Measurements from ENCODE around the gene DPM1. TPM values are rescaled to one million over a fixed set of nuclear protein-coding genes. Genes with fewer than 3 reads are reported as not detected.
A peak's percentile ranks its signal among the peaks of the same experiment; 100 is the strongest.
"Not testable (repeated sequence)": the region's sequence is repeated elsewhere in the genome, so short reads cannot be mapped to it uniquely, and the experiment has no call there.

The DPM1 gene
- polyA plus RNA-seq, 1 donor from 2014 or later: 137 TPM

DNA sequence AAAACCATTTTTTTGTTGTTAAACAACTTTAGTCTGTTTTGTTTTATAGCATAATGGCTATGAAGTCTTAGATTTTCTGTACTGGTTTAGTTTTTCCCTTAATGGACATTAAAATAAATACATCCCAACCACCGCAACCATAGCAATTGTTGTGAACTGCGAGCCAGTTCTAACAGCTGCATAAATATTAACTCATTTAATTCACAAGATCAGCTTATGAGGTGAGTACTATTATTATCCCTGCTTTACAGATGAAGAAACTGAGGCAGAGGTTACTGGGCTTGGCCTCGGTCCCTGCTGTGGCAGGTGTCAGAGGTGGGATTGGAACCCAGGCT, 23.3 kb upstream of the DPM1 start:
- H3K9ac ChIP-seq (ENCODE audit: low read length): no peak overlapping the region
- H4K20me1 ChIP-seq (ENCODE audit: insufficient read depth): no peaks in the 10 kb centered on the region
- no peak for TF ChIP-seq EP300 (conservative IDR thresholded peaks at IDR 0.05; ENCODE audit: poor library complexity, severe bottlenecking)
- TF ChIP-seq SMC3 (conservative IDR thresholded peaks at IDR 0.05; ENCODE audit: poor library complexity): peak; percentile 43
- no peaks in the 10 kb centered on the region for H3K27me3 ChIP-seq (ENCODE audit: insufficient read depth, low read depth, low read length)
- no peak overlapping the region for H3K27ac ChIP-seq (ENCODE audit: low read length)
- H3F3A ChIP-seq (ENCODE audit: insufficient read depth, low read length, poor library complexity, severe bottlenecking): no peaks in the 10 kb centered on the region
- H3K9me2 ChIP-seq (ENCODE audit: insufficient read depth, low read length): no peaks in the 10 kb centered on the region
- H3K36me3 ChIP-seq (ENCODE audit: insufficient read depth, low read length): no peaks in the 10 kb centered on the region
- H3K4me2 ChIP-seq (ENCODE audit: low read length): no peak overlapping the region
- H3K9me3 ChIP-seq (ENCODE audit: low read length): no peaks in the 10 kb centered on the region
- H3K79me2 ChIP-seq (replicated peaks; ENCODE audit: insufficient read depth, low read length): no peaks in the 10 kb centered on the region
- H3K4me3 ChIP-seq (ENCODE audit: low read length): no peak overlapping the region
- H2AFZ ChIP-seq (ENCODE audit: low read depth, low read length): no peak overlapping the region

DNA sequence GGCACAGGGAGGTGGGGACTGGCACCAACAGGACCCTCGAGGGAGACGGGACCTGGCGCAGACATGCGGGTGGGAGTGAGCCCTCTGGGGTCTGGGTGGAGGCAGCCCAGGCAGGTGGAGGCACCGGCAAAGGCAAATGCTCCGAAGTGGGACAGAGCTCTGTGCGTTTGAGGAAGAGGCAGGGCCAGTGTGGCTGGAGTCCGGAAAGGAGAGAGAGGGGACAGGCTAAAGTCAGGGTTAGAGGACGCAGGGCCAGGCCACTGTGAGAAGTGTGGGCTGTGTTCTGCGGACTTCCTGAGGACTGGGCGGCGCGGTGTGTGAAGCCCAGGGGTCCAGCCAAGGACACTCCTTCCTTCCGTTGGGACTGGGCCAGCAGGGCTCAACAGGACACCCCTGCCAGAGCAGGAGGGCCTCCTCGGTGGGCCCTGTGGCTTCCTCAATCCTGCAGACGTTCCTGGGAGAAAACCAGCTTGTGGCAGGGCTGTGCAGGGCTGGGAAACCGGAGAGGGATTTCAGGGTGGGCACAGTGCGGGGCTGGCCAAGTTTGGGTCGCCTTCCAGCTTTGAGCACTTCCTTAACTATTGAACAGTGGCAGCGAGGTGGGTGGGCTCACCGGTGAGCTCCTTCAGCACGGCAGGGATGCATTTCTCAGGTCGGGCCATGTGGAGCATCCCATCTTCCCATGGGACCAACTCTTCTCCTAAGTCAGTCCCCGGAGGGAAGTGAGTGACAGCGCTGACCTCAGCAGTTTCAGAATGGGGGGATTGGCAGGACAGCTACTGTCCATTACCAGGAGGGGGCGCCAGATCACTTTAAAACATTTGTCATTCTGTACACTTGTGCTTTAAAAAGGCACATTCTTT, 22.8 kb upstream of the DPM1 start:
- Histone ChIP-seq H3K9me3 (ENCODE audit: low read length) (no peaks in the 10 kb centered on the region), H3K36me3 (ENCODE audit: insufficient read depth, low read length) (no peaks in the 10 kb centered on the region), H4K20me1 (ENCODE audit: insufficient read depth) (no peaks in the 10 kb centered on the region), H3K27me3 (ENCODE audit: insufficient read depth, low read depth, low read length) (no peaks in the 10 kb centered on the region), H3K9me2 (ENCODE audit: insufficient read depth, low read length) (no peaks in the 10 kb centered on the region), H3K4me2 (ENCODE audit: low read length) (no peak overlapping the region), H2AFZ (ENCODE audit: low read depth, low read length) (no peak overlapping the region), H3K27ac (ENCODE audit: low read length) (no peak overlapping the region), H3F3A (ENCODE audit: insufficient read depth, low read length, poor library complexity, severe bottlenecking) (no peaks in the 10 kb centered on the region), H3K4me3 (ENCODE audit: low read length) (no peak overlapping the region), H3K79me2 (replicated peaks; ENCODE audit: insufficient read depth, low read length) (no peaks in the 10 kb centered on the region), H3K9ac (ENCODE audit: low read length) (no peak overlapping the region)
- TF ChIP-seq RAD21 (conservative IDR thresholded peaks at IDR 0.05) (peak; percentile 79), EZH2 (IDR thresholded peaks at IDR 0.05; ENCODE audit: borderline replicate concordance, insufficient read depth, low read length, poor library complexity, severe bottlenecking) (no peak), SMC3 (conservative IDR thresholded peaks at IDR 0.05; ENCODE audit: poor library complexity) (peak; percentile 80)
- TF ChIP-seq, protein P1, sequence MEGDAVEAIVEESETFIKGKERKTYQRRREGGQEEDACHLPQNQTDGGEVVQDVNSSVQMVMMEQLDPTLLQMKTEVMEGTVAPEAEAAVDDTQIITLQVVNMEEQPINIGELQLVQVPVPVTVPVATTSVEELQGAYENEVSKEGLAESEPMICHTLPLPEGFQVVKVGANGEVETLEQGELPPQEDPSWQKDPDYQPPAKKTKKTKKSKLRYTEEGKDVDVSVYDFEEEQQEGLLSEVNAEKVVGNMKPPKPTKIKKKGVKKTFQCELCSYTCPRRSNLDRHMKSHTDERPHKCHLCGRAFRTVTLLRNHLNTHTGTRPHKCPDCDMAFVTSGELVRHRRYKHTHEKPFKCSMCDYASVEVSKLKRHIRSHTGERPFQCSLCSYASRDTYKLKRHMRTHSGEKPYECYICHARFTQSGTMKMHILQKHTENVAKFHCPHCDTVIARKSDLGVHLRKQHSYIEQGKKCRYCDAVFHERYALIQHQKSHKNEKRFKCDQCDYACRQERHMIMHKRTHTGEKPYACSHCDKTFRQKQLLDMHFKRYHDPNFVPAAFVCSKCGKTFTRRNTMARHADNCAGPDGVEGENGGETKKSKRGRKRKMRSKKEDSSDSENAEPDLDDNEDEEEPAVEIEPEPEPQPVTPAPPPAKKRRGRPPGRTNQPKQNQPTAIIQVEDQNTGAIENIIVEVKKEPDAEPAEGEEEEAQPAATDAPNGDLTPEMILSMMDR (IDR thresholded peaks at IDR 0.05; ENCODE audit: poor library complexity, severe bottlenecking): peak; percentile 84

DNA sequence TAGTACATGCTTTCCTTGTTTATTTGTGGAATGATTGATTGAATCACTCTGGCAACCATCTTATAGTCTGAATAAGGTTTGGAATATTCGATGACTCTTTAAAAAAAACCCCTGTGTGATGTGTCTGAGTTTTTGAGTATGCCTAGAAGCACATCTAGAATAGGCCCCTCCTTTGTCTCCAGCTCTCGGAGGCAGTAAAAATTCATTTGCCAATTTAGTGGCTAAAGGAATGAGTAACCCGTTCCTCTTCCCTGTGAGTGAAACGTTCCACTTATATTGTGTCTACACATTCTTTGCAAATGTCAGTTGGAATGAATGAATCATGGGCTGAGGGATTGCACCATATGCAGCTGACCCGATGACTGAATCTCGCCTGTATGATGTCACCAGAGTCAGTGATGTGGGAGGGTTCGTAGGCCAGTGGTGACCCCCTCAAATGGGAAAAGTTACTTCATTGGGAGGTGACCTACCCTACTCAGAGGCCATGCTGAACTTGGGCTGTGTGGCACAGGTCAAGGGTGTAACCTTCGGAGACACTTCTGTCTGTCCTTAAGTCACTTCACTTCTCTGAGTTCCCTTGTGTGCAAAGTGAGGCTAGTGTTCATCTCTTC, 21.8 kb upstream of the DPM1 start:
- Histone ChIP-seq H3K4me3 (ENCODE audit: low read length) (no peak overlapping the region), H4K20me1 (ENCODE audit: insufficient read depth) (no peaks in the 10 kb centered on the region), H3K9ac (ENCODE audit: low read length) (no peak overlapping the region), H3F3A (ENCODE audit: insufficient read depth, low read length, poor library complexity, severe bottlenecking) (no peaks in the 10 kb centered on the region), H3K9me3 (ENCODE audit: low read length) (no peaks in the 10 kb centered on the region), H3K27me3 (ENCODE audit: insufficient read depth, low read depth, low read length) (no peaks in the 10 kb centered on the region), H3K9me2 (ENCODE audit: insufficient read depth, low read length) (no peaks in the 10 kb centered on the region), H3K27ac (ENCODE audit: low read length) (no peak overlapping the region), H3K79me2 (replicated peaks; ENCODE audit: insufficient read depth, low read length) (no peaks in the 10 kb centered on the region), H3K36me3 (ENCODE audit: insufficient read depth, low read length) (no peaks in the 10 kb centered on the region), H2AFZ (ENCODE audit: low read depth, low read length) (no peak overlapping the region), H3K4me2 (ENCODE audit: low read length) (no peak overlapping the region)
- TF ChIP-seq, protein P2, sequence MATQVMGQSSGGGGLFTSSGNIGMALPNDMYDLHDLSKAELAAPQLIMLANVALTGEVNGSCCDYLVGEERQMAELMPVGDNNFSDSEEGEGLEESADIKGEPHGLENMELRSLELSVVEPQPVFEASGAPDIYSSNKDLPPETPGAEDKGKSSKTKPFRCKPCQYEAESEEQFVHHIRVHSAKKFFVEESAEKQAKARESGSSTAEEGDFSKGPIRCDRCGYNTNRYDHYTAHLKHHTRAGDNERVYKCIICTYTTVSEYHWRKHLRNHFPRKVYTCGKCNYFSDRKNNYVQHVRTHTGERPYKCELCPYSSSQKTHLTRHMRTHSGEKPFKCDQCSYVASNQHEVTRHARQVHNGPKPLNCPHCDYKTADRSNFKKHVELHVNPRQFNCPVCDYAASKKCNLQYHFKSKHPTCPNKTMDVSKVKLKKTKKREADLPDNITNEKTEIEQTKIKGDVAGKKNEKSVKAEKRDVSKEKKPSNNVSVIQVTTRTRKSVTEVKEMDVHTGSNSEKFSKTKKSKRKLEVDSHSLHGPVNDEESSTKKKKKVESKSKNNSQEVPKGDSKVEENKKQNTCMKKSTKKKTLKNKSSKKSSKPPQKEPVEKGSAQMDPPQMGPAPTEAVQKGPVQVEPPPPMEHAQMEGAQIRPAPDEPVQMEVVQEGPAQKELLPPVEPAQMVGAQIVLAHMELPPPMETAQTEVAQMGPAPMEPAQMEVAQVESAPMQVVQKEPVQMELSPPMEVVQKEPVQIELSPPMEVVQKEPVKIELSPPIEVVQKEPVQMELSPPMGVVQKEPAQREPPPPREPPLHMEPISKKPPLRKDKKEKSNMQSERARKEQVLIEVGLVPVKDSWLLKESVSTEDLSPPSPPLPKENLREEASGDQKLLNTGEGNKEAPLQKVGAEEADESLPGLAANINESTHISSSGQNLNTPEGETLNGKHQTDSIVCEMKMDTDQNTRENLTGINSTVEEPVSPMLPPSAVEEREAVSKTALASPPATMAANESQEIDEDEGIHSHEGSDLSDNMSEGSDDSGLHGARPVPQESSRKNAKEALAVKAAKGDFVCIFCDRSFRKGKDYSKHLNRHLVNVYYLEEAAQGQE (IDR thresholded peaks at IDR 0.05; ENCODE audit: borderline replicate concordance): no peak
- no peak for TF ChIP-seq EZH2 (IDR thresholded peaks at IDR 0.05; ENCODE audit: borderline replicate concordance, insufficient read depth, low read length, poor library complexity, severe bottlenecking)
- no peak for TF ChIP-seq EP300 (conservative IDR thresholded peaks at IDR 0.05; ENCODE audit: poor library complexity, severe bottlenecking)

DNA sequence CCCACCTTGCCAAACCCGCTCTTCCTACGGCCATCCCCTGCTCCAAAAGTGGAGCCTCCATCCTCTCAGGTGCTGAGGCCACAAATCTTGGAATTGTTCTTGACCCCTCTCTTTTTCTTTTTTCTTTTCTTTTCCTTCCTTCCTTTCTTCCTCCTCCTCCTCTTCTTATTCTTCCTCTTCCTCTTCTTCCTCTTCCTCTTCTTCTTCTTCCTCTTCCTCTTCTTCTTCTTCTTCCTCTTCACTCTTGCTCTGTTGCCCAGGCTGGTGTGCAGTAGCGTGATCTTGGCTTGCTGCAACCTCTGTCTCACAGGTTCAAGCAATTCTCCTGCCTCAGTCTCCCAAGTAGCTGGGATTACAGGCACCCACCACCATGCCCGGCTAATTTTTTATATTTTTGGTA, 20.2 kb upstream of the DPM1 start:
- H3K9me2 ChIP-seq (ENCODE audit: insufficient read depth, low read length); H3K9ac ChIP-seq (ENCODE audit: low read length); H3K4me3 ChIP-seq (ENCODE audit: low read length); H3K79me2 ChIP-seq (replicated peaks; ENCODE audit: insufficient read depth, low read length); H3K36me3 ChIP-seq (ENCODE audit: insufficient read depth, low read length); H3F3A ChIP-seq (ENCODE audit: insufficient read depth, low read length, poor library complexity, severe bottlenecking); H3K4me2 ChIP-seq (ENCODE audit: low read length); H3K9me3 ChIP-seq (ENCODE audit: low read length); H3K27ac ChIP-seq (ENCODE audit: low read length); H2AFZ ChIP-seq (ENCODE audit: low read depth, low read length); H4K20me1 ChIP-seq (ENCODE audit: insufficient read depth); H3K27me3 ChIP-seq (ENCODE audit: insufficient read depth, low read depth, low read length): not testable (repeated sequence)
